ENCODE measurements around the gene PLEKHA6. TPM values are rescaled to one million over a fixed set of nuclear protein-coding genes. Genes with fewer than 3 reads are reported as not detected.
A peak's percentile ranks its signal among the peaks of the same experiment; 100 is the strongest.

PLEKHA6 gene
- total RNA-seq, 2 experiments from 2014 or later, result 0.53 to 0.82 TPM

DNA sequence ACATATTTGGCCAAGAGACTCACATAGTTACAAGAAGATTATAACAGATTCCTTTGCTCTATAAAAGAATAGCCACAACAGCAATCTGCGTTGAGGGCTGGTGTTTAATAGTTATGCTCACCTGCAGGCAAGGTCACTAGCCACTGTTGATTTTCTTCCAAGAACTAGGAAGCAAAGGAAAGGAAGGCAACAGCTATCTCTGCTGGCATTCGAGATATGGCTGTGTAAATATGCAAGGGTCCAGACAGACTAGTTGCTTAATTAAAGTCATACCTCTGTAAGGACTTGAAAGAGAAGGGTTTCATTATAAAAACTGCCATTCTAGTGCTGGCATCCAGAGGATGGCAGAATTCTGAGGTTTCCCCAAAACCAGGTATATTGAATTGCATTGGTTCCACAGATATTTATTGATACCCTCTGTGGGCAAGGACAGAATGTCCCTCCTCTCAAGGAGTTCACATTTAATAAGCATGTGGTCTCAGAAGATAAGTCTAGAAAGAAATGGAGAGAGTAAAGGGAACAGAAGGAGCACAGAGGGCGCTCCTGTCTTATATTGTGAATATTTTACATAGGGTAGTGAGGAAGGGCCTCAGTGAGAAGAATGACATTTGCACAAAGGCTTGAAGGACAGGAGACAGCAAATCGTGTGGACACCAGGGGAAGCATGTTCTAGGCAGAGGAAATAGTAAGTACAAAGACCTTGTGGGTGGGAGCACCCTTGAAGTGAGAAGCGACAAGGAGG, 23.6 kb upstream of the PLEKHA6 start:
- ATAC-seq (ENCODE audit: poor library complexity), result no peak
- H3K27ac ChIP-seq (ENCODE audit: low read depth in 1 of 2, low read length in 2 of 2), result no peak overlapping the region
- CTCF ChIA-PET, result interaction anchor here (2.0 to 3.2 kb wide), 2 partner anchors 14 to 20 kb away, joined by 10 to 23 read pairs; no protein-coding TSS in a partner anchor
- peaks cover 11% of the 10 kb centered on the region for H3K27me3 Mint-ChIP-seq
- no peaks in the 10 kb centered on the region for H3K9me3 ChIP-seq (ENCODE audit: control insufficient read depth in 1 of 2, insufficient read depth in 1 of 2, low read length in 2 of 2)
- no peak overlapping the region for H3K4me3 ChIP-seq (ENCODE audit: low read length)
- peaks cover 11% of the 10 kb centered on the region for H3K4me1 ChIP-seq (ENCODE audit: insufficient read depth, low read length)
- POLR2A ChIA-PET, result interaction anchor here (1.5 kb wide), 1 partner anchor 15 kb away, joined by 7 read pairs; no protein-coding TSS in a partner anchor
- TF ChIP-seq, protein P1, sequence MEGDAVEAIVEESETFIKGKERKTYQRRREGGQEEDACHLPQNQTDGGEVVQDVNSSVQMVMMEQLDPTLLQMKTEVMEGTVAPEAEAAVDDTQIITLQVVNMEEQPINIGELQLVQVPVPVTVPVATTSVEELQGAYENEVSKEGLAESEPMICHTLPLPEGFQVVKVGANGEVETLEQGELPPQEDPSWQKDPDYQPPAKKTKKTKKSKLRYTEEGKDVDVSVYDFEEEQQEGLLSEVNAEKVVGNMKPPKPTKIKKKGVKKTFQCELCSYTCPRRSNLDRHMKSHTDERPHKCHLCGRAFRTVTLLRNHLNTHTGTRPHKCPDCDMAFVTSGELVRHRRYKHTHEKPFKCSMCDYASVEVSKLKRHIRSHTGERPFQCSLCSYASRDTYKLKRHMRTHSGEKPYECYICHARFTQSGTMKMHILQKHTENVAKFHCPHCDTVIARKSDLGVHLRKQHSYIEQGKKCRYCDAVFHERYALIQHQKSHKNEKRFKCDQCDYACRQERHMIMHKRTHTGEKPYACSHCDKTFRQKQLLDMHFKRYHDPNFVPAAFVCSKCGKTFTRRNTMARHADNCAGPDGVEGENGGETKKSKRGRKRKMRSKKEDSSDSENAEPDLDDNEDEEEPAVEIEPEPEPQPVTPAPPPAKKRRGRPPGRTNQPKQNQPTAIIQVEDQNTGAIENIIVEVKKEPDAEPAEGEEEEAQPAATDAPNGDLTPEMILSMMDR (IDR thresholded peaks at IDR 0.05), result no peak
- peaks cover 5 to 6% of the 10 kb centered on the region in 2 experiments for H3K27me3 ChIP-seq (ENCODE audit: control insufficient read depth in 1 of 2, insufficient read depth in 2 of 2, low read length in 2 of 2)
- no peaks in the 10 kb centered on the region for H3K36me3 ChIP-seq (ENCODE audit: insufficient read depth, low read length)
- no peaks in the 10 kb centered on the region for H3K36me3 Mint-ChIP-seq (ENCODE audit: low read depth)
- DNase-seq, result no peak
- H3K4me1 Mint-ChIP-seq (ENCODE audit: low read depth), result peaks cover 2% of the 10 kb centered on the region
- H3K4me3 Mint-ChIP-seq, result no peak overlapping the region
- intact Hi-C loops (cut with DNase I, micrococcal nuclease), result no loop called here
- H3K9me3 Mint-ChIP-seq, result no peaks in the 10 kb centered on the region
- H3K27ac Mint-ChIP-seq, result no peak overlapping the region

- peaks cover 8 to 10% of the 10 kb centered on the region in 2 experiments for H3K27me3 ChIP-seq (ENCODE audit: control insufficient read depth in 1 of 2, insufficient read depth in 2 of 2, low read length in 2 of 2)
- H3K4me3 Mint-ChIP-seq, result no peak overlapping the region
- peaks cover 17% of the 10 kb centered on the region for H3K4me1 ChIP-seq (ENCODE audit: insufficient read depth, low read length)
- ChIA-PET POLR2A (interaction anchor here (1.1 to 1.7 kb wide), 3 partner anchors 9 to 20 kb away, joined by 5 to 7 read pairs (median 5); no protein-coding TSS in a partner anchor), CTCF (interaction anchor here (0.6 to 3.2 kb wide), 6 partner anchors 12 to 522 kb away, joined by 3 to 23 read pairs (median 4); no protein-coding TSS in a partner anchor)
- H3K36me3 Mint-ChIP-seq (ENCODE audit: low read depth), result peaks cover 5% of the 10 kb centered on the region
- no peak overlapping the region for H3K27ac Mint-ChIP-seq
- H3K9me3 ChIP-seq (ENCODE audit: control insufficient read depth in 1 of 2, insufficient read depth in 1 of 2, low read length in 2 of 2), result no peaks in the 10 kb centered on the region
- ATAC-seq (ENCODE audit: poor library complexity), result no peak
- DNase-seq, result no peak
- peaks cover 18% of the 10 kb centered on the region for H3K27me3 Mint-ChIP-seq
- no peak overlapping the region for H3K27ac ChIP-seq (ENCODE audit: low read depth in 1 of 2, low read length in 2 of 2)
- H3K4me3 ChIP-seq (ENCODE audit: low read length), result peak overlapping the region; percentile 51
- peaks cover 8% of the 10 kb centered on the region for H3K4me1 Mint-ChIP-seq (ENCODE audit: low read depth)
- no peaks in the 10 kb centered on the region for H3K36me3 ChIP-seq (ENCODE audit: insufficient read depth, low read length)
- intact Hi-C loops (cut with DNase I, micrococcal nuclease), result no loop called here
- H3K9me3 Mint-ChIP-seq, result no peaks in the 10 kb centered on the region
- TF ChIP-seq, protein P1 (IDR thresholded peaks at IDR 0.05), result no peak
Measured at GRCh38 chr1:204382714-204383083, 23.0 kb upstream of the PLEKHA6 start.

DNA sequence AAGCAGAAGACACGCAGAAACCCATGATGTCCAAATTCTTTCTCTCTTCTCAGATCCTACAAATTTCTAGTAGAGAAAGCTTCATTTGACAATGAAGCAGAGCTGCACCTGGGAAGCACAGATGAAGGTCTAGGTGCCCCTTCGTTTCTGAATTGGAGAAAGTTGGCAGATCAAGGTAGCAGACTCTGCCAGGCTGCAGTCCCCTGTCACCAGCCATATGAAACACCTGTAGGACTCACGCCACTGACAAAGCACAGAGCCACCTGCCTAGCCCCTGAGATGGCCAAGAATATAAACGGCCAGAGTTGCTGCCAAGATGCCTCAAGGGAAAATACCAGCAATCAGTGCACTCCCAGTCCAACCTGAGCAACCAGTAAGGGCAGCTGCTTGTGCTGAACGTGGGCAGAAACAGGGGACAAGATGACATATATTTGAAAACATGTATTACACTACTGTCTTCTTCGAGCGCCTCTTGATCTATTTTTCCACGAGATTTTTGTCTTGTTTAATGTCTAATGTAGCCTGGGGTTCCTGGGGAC, 20.6 kb upstream of the PLEKHA6 start:
- H3K9me3 ChIP-seq (ENCODE audit: control insufficient read depth in 1 of 2, insufficient read depth in 1 of 2, low read length in 2 of 2), result peaks cover 0 to 4% of the 10 kb centered on the region in 2 experiments
- H3K27me3 ChIP-seq (ENCODE audit: control insufficient read depth in 1 of 2, insufficient read depth in 2 of 2, low read length in 2 of 2), result peaks cover 21 to 22% of the 10 kb centered on the region in 2 experiments
- no peak overlapping the region for H3K27ac ChIP-seq (ENCODE audit: low read depth in 1 of 2, low read length in 2 of 2)
- peaks cover 24% of the 10 kb centered on the region for H3K4me1 ChIP-seq (ENCODE audit: insufficient read depth, low read length)
- no peaks in the 10 kb centered on the region for H3K36me3 ChIP-seq (ENCODE audit: insufficient read depth, low read length)
- H3K4me3 Mint-ChIP-seq, result peak overlapping the region; percentile 50
- no peak overlapping the region for H3K4me3 ChIP-seq (ENCODE audit: low read length)
- TF ChIP-seq, protein P1 (IDR thresholded peaks at IDR 0.05), result no peak
- H3K27ac Mint-ChIP-seq, result no peak overlapping the region
- H3K9me3 Mint-ChIP-seq, result no peaks in the 10 kb centered on the region
- DNase-seq (no peak), ATAC-seq (ENCODE audit: poor library complexity) (no peak)
- peaks cover 5% of the 10 kb centered on the region for H3K36me3 Mint-ChIP-seq (ENCODE audit: low read depth)
- peaks cover 8% of the 10 kb centered on the region for H3K4me1 Mint-ChIP-seq (ENCODE audit: low read depth)
- intact Hi-C loops (cut with DNase I, micrococcal nuclease), result no loop called here
- POLR2A ChIA-PET, result no interaction called here
- H3K27me3 Mint-ChIP-seq, result peaks cover 28% of the 10 kb centered on the region
- CTCF ChIA-PET, result interaction anchor here (1.1 to 3.2 kb wide), 2 partner anchors 11 to 17 kb away, joined by 3 to 23 read pairs; no protein-coding TSS in a partner anchor

Measured in CD4-positive, alpha-beta T cell (primary cell).